Activated T-helper 1 cell treated with anti-CD3 and anti-CD28 coated beads, Interleukin-12 subunit alpha, Interleukin-12 subunit beta, Interleukin-2, Interleukin-4 antibody, amounts not matched to agents 30 ng/mL and 10 ng/mL and 1 ng/mL, durations not matched to agents 14 hours and 24 hours and 36 hours (primary cell): Measurements from ENCODE around the gene MAP4K3. TPM values are rescaled to one million over a fixed set of nuclear protein-coding genes. Genes with fewer than 3 reads are reported as not detected.

ENCODE experiments used
- total RNA-seq: library from RNA; stranded (reverse); gene quantifications from 2 replicates; pipeline ENCODE4 v1.2.3, GENCODE V29; 2022

Gene MAP4K3
- total RNA-seq, 1 donor from 2014 or later = 24.1 TPM

Other genes with a start within 250 kb of the MAP4K3 start
- gene CDKL4, start 193.3 kb downstream of the MAP4K3 start, total RNA-seq = 0.20 TPM in 1 of 2 replicates, not detected in the other
- gene TMEM178A, start 228.6 kb upstream of the MAP4K3 start, total RNA-seq = not detected in 2 replicates